ENCODE results near the gene GDPD5. TPM values are rescaled to one million over a fixed set of nuclear protein-coding genes. Genes with fewer than 3 reads are reported as not detected.

GDPD5 gene
- total and polyA plus RNA-seq, 2 donors (not counting 3 experiments of a cell fraction or from before 2014, with no cell fraction given), result 60.2 to 79.2 TPM

DNA sequence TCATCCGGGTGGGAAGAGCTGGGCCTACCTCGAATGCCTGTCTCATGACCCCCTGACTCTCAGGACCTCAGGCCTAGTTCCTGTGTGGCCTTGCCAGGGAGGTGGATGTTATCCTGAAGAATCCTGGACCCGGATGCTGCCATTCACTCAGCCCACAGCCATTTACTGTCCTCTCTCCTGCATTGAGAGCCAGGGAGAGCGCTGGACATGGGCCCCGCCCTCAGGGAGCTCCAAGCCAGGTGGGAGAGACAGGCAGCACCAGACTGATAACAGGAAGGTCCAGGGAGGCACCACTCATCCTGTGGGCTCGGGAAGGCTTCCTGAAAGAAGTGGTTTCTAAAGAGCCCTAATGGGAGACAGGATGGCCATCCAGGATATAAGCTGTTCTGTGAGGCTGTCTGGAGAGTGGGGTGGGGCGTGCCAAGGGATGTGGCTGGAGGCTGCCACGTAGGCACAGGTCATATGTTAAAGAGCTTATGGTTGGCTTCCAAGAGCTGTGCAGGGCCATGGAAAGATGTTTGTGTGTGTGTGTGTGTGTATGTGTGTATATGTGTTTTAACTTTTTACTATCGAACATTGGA lies 44.9 kb upstream of the GDPD5 start:
- intact Hi-C loops (cut with micrococcal nuclease), result no loop called here
- Histone ChIP-seq H3K4me2 (ENCODE audit: insufficient read depth, low read length) (no peak overlapping the region), H3K79me2 (ENCODE audit: control insufficient read depth, insufficient read depth, low read length) (peaks cover 30% of the 10 kb centered on the region), H3K9me3 (replicated peaks; ENCODE audit: control insufficient read depth, insufficient read depth, low read length) (no peaks in the 10 kb centered on the region), H3K4me3 (replicated peaks in 1 of 3; ENCODE audit: insufficient read depth in 1 of 3, low read depth in 1 of 3, low read length in 3 of 3) (no peak overlapping the region), H3K9me1 (replicated peaks; ENCODE audit: control insufficient read depth, extremely low read depth, insufficient read depth, low read length) (no peaks in the 10 kb centered on the region), H3K27me3 (ENCODE audit: control insufficient read depth in 2 of 2, insufficient read depth in 2 of 2, low read length in 2 of 2) (no peaks in the 10 kb centered on the region), H2AFZ (ENCODE audit: low read depth, low read length) (no peak overlapping the region), H3K9ac (replicated peaks; ENCODE audit: extremely low read depth, insufficient read depth, low read length) (no peak overlapping the region), H3K36me3 (ENCODE audit: control insufficient read depth in 2 of 2, extremely low read depth in 1 of 2, insufficient read depth in 2 of 2, low read length in 2 of 2) (peaks cover 24 to 68% of the 10 kb centered on the region in 2 experiments), H4K20me1 (replicated peaks; ENCODE audit: control insufficient read depth, extremely low read depth, insufficient read depth, low read length) (no peaks in the 10 kb centered on the region), H3K4me1 (ENCODE audit: control insufficient read depth, extremely low read depth, insufficient read depth, low read length) (peaks cover 10% of the 10 kb centered on the region), H3K27ac (ENCODE audit: insufficient read depth, low read depth, low read length) (no peak overlapping the region)
- DNase-seq (ENCODE audit: low read depth, low spot score), result no peak
- no TSS peak for BruUV-seq (replicated peaks)
- TF ChIP-seq POLR2A (IDR thresholded peaks at IDR 0.05; ENCODE audit: low read depth, low read length) (no peak), FOS (IDR thresholded peaks at IDR 0.05; ENCODE audit: borderline replicate concordance, insufficient read depth, low read length) (no peak), EZH2 (IDR thresholded peaks at IDR 0.05; ENCODE audit: borderline replicate concordance, low read depth, low read length, severe bottlenecking) (no peak), POLR2AphosphoS5 (IDR thresholded peaks at IDR 0.05; ENCODE audit: insufficient read depth, low read depth, low read length) (no peak), MAX (IDR thresholded peaks at IDR 0.05; ENCODE audit: insufficient read depth, insufficient read length) (no peak)
- ChIA-PET CTCF (interaction anchor here (0.9 to 1.6 kb wide), 3 partner anchors 12 to 27 kb away, joined by 3 read pairs; no protein-coding TSS in a partner anchor), POLR2A (interaction anchor here (0.8 kb wide), 1 partner anchor 16 kb away, joined by 3 read pairs; no protein-coding TSS in a partner anchor)
- dilution Hi-C loops (cut with MboI; ENCODE audit: extremely low pct_ligation_motif_present, low sequenced_read_pairs), result no loop called here
- FAIRE-seq, result no peak

- FAIRE-seq, result no peak
- CTCF ChIA-PET, result interaction anchor here (1.5 kb wide), 1 partner anchor 8 kb away, joined by 4 read pairs; no protein-coding TSS in a partner anchor
- dilution Hi-C loops (cut with MboI; ENCODE audit: extremely low pct_ligation_motif_present, low sequenced_read_pairs), result no loop called here
- Histone ChIP-seq H3K4me1 (ENCODE audit: control insufficient read depth, extremely low read depth, insufficient read depth, low read length) (peaks cover 28% of the 10 kb centered on the region), H2AFZ (ENCODE audit: low read depth, low read length) (no peak overlapping the region), H3K79me2 (ENCODE audit: control insufficient read depth, insufficient read depth, low read length) (peaks cover 48% of the 10 kb centered on the region), H3K4me3 (replicated peaks in 1 of 3; ENCODE audit: insufficient read depth in 1 of 3, low read depth in 1 of 3, low read length in 3 of 3) (no peak overlapping the region), H4K20me1 (replicated peaks; ENCODE audit: control insufficient read depth, extremely low read depth, insufficient read depth, low read length) (no peaks in the 10 kb centered on the region), H3K27ac (ENCODE audit: insufficient read depth, low read depth, low read length) (no peak overlapping the region), H3K4me2 (ENCODE audit: insufficient read depth, low read length) (no peak overlapping the region), H3K27me3 (ENCODE audit: control insufficient read depth in 2 of 2, insufficient read depth in 2 of 2, low read length in 2 of 2) (no peaks in the 10 kb centered on the region), H3K9ac (replicated peaks; ENCODE audit: extremely low read depth, insufficient read depth, low read length) (no peak overlapping the region), H3K9me1 (replicated peaks; ENCODE audit: control insufficient read depth, extremely low read depth, insufficient read depth, low read length) (no peaks in the 10 kb centered on the region), H3K36me3 (ENCODE audit: control insufficient read depth in 2 of 2, extremely low read depth in 1 of 2, insufficient read depth in 2 of 2, low read length in 2 of 2) (peaks cover 24 to 66% of the 10 kb centered on the region in 2 experiments), H3K9me3 (replicated peaks; ENCODE audit: control insufficient read depth, insufficient read depth, low read length) (no peaks in the 10 kb centered on the region)
- no peak for TF ChIP-seq MYC (IDR thresholded peaks at IDR 0.05; ENCODE audit: low read depth, low read length)
- TF ChIP-seq JUN (IDR thresholded peaks at IDR 0.05; ENCODE audit: borderline replicate concordance, insufficient read depth, insufficient read length, low read depth), result no peak
- TF ChIP-seq EZH2 (IDR thresholded peaks at IDR 0.05; ENCODE audit: borderline replicate concordance, low read depth, low read length, severe bottlenecking), result no peak
- no peak for TF ChIP-seq POLR2A (IDR thresholded peaks at IDR 0.05; ENCODE audit: low read depth, low read length)
- no peak for TF ChIP-seq CTCF (IDR thresholded peaks at IDR 0.05; ENCODE audit: extremely low read depth in 1 of 2, insufficient read depth in 1 of 2, low read depth in 1 of 2, low read length in 2 of 2)
- no peak for TF ChIP-seq MAX (IDR thresholded peaks at IDR 0.05; ENCODE audit: insufficient read depth, insufficient read length)
- TF ChIP-seq FOS (IDR thresholded peaks at IDR 0.05; ENCODE audit: borderline replicate concordance, insufficient read depth, low read length), result no peak
- TF ChIP-seq POLR2AphosphoS5 (IDR thresholded peaks at IDR 0.05; ENCODE audit: insufficient read depth, low read depth, low read length), result no peak
- no peak for TF ChIP-seq GATA2 (IDR thresholded peaks at IDR 0.05; ENCODE audit: insufficient read depth, insufficient read length, low read depth, low read length)
- BruUV-seq (replicated peaks), result no TSS peak
- POLR2A ChIA-PET, result interaction anchor here (1.4 kb wide), 1 partner anchor 14 kb away, joined by 3 read pairs; no protein-coding TSS in a partner anchor
- no peak for DNase-seq (ENCODE audit: low read depth, low spot score)
- intact Hi-C loops (cut with micrococcal nuclease), result no loop called here
Measured at GRCh38 chr11:75568616-75569219, 43.0 kb upstream of the GDPD5 start.

Data from endothelial cell of umbilical vein (primary cell).